Astrocyte (in vitro differentiated cells and primary cell): ENCODE measurements around the gene INPP5A. TPM values are rescaled to one million over a fixed set of nuclear protein-coding genes. Genes with fewer than 3 reads are reported as not detected.
A peak's percentile ranks its signal among the peaks of the same experiment; 100 is the strongest.

Experiments
- DNase-seq: peaks from one replicate; pipeline ENCODE4 v3.0.0-alpha.2; 2010; ENCODE audit warnings: low read depth
- FAIRE-seq: peaks from 2 replicates; lab custom pipeline; 2011; peaks lifted over from hg19 to GRCh38; lab: Jason Lieb, UNC
- H2AFZ ChIP-seq: 2 replicates; pipeline ENCODE4 v1.6.0; 2012; ENCODE audit warnings: low read depth, low read length, inconsistent platforms
- H3K27ac ChIP-seq: 2 replicates; pipeline ENCODE4 v1.5.1; 2011; ENCODE audit warnings: low read depth, low read length, inconsistent platforms
- H3K27me3 ChIP-seq: 2 replicates; pipeline ENCODE4 v1.6.0; 2011; ENCODE audit warnings: low read length, inconsistent platforms; ENCODE audit not compliant: insufficient read depth
- H3K36me3 ChIP-seq: 2 replicates; pipeline ENCODE4 v1.5.1; 2011; ENCODE audit warnings: low read length, inconsistent platforms; ENCODE audit not compliant: insufficient read depth
- H3K4me1 ChIP-seq: 2 replicates; pipeline ENCODE4 v1.5.1; 2011; ENCODE audit warnings: low read length, inconsistent platforms; ENCODE audit not compliant: insufficient read depth
- H3K4me2 ChIP-seq: 2 replicates; pipeline ENCODE4 v1.6.0; 2012; ENCODE audit warnings: low read length, inconsistent platforms
- H3K4me3 ChIP-seq: 2 replicates; pipeline ENCODE4 v1.5.1; 2011; ENCODE audit warnings: low read depth, mild to moderate bottlenecking, low read length, inconsistent platforms; ENCODE audit not compliant: insufficient read depth
- H3K79me2 ChIP-seq: 2 replicates; pipeline ENCODE4 v1.6.0; 2012; ENCODE audit warnings: mild to moderate bottlenecking, low read length, inconsistent platforms; ENCODE audit not compliant: insufficient read depth
- H3K9ac ChIP-seq: 2 replicates; pipeline ENCODE4 v1.6.0; 2012; ENCODE audit warnings: mild to moderate bottlenecking, low read length, inconsistent platforms
- H3K9me3 ChIP-seq: 2 replicates; pipeline ENCODE4 v1.5.1; 2012; ENCODE audit warnings: low read depth, mild to moderate bottlenecking, low read length, inconsistent platforms; ENCODE audit not compliant: insufficient read depth
- H4K20me1 ChIP-seq: 2 replicates; pipeline ENCODE4 v1.6.0; 2012; ENCODE audit warnings: low read length, inconsistent platforms; ENCODE audit not compliant: insufficient read depth
- H3K27ac Mint-ChIP-seq: one replicate; pipeline ENCODE4 v1.8.0; 2021; ENCODE audit warnings: mild to moderate bottlenecking, mixed read lengths; ENCODE audit not compliant: unreplicated experiment
- H3K27me3 Mint-ChIP-seq: one replicate; pipeline ENCODE4 v1.8.0; 2021; ENCODE audit warnings: low read depth, mixed read lengths; ENCODE audit not compliant: unreplicated experiment
- H3K36me3 Mint-ChIP-seq: one replicate; pipeline ENCODE4 v1.8.0; 2021; ENCODE audit warnings: low read depth, mixed read lengths; ENCODE audit not compliant: unreplicated experiment
- H3K4me1 Mint-ChIP-seq: one replicate; pipeline ENCODE4 v1.8.0; 2021; ENCODE audit warnings: low read depth, mixed read lengths; ENCODE audit not compliant: unreplicated experiment
- H3K4me3 Mint-ChIP-seq: one replicate; pipeline ENCODE4 v1.8.0; 2021; ENCODE audit warnings: mild to moderate bottlenecking, moderate library complexity, mixed read lengths; ENCODE audit not compliant: unreplicated experiment
- H3K9me3 Mint-ChIP-seq: one replicate; pipeline ENCODE4 v1.8.0; 2021; ENCODE audit warnings: mild to moderate bottlenecking, mixed read lengths; ENCODE audit not compliant: unreplicated experiment
- CTCF ChIP-seq: IDR thresholded peaks from 2 replicates; pipeline ENCODE4 v1.5.1; 2011; ENCODE audit warnings: low read depth, mild to moderate bottlenecking, inconsistent platforms, low read length, moderate library complexity; ENCODE audit not compliant: insufficient read depth
- EZH2 ChIP-seq: IDR thresholded peaks from 2 replicates; pipeline ENCODE4 v1.6.1; 2012; ENCODE audit warnings: mild to moderate bottlenecking, low read length, inconsistent platforms; ENCODE audit not compliant: insufficient read depth
- total RNA-seq: library from RNA; stranded (reverse); gene quantifications from 2 replicates; pipeline ENCODE4 v1.2.1, GENCODE V29; 2021

INPP5A gene
- total RNA-seq, 1 donor from 2014 or later, result 39.1 TPM

GRCh38 chr10:132723330-132723970 is 185.9 kb downstream of the INPP5A start:
- peaks cover 35% of the 10 kb centered on the region for H3K36me3 Mint-ChIP-seq
- Histone ChIP-seq H3K27ac (no peak overlapping the region), H3K36me3 (no peaks in the 10 kb centered on the region), H4K20me1 (no peaks in the 10 kb centered on the region), H3K27me3 (no peaks in the 10 kb centered on the region), H3K9me3 (no peaks in the 10 kb centered on the region), H3K79me2 (no peaks in the 10 kb centered on the region), H3K4me1 (no peaks in the 10 kb centered on the region), H2AFZ (no peak overlapping the region), H3K4me2 (no peak overlapping the region), H3K9ac (no peak overlapping the region), H3K4me3 (no peak overlapping the region)
- no peaks in the 10 kb centered on the region for H3K9me3 Mint-ChIP-seq
- TF ChIP-seq EZH2 (no peak), CTCF (no peak)
- FAIRE-seq (no peak), DNase-seq (no peak)
- H3K4me1 Mint-ChIP-seq, result no peaks in the 10 kb centered on the region
- no peak overlapping the region for H3K4me3 Mint-ChIP-seq
- H3K27me3 Mint-ChIP-seq, result no peaks in the 10 kb centered on the region
- H3K27ac Mint-ChIP-seq, result no peak overlapping the region

GRCh38 chr10:132724446-132724845 is 186.9 kb downstream of the INPP5A start:
- H3K4me3 ChIP-seq, result no peak overlapping the region
- no peak overlapping the region for H2AFZ ChIP-seq
- no peaks in the 10 kb centered on the region for H3K4me1 ChIP-seq
- FAIRE-seq (no peak), DNase-seq (peak; percentile 67)
- Mint-ChIP-seq H3K27me3 (no peaks in the 10 kb centered on the region), H3K9me3 (no peaks in the 10 kb centered on the region), H3K4me1 (no peaks in the 10 kb centered on the region), H3K27ac (no peak overlapping the region), H3K36me3 (peaks cover 35% of the 10 kb centered on the region), H3K4me3 (no peak overlapping the region)
- no peaks in the 10 kb centered on the region for H3K36me3 ChIP-seq
- H3K9me3 ChIP-seq, result no peaks in the 10 kb centered on the region
- H3K27ac ChIP-seq, result no peak overlapping the region
- no peak overlapping the region for H3K4me2 ChIP-seq
- no peak overlapping the region for H3K9ac ChIP-seq
- H3K27me3 ChIP-seq, result no peaks in the 10 kb centered on the region
- no peaks in the 10 kb centered on the region for H3K79me2 ChIP-seq
- no peak for TF ChIP-seq EZH2
- no peak for TF ChIP-seq CTCF
- peaks cover under 1% of the 10 kb centered on the region for H4K20me1 ChIP-seq

- no peaks in the 10 kb centered on the region for H3K4me1 Mint-ChIP-seq
- Histone ChIP-seq H4K20me1 (peaks cover 7% of the 10 kb centered on the region), H3K9ac (no peak overlapping the region), H2AFZ (no peak overlapping the region), H3K36me3 (no peaks in the 10 kb centered on the region), H3K79me2 (no peaks in the 10 kb centered on the region), H3K4me3 (no peak overlapping the region), H3K4me2 (no peak overlapping the region), H3K4me1 (no peaks in the 10 kb centered on the region), H3K27ac (no peak overlapping the region), H3K27me3 (no peaks in the 10 kb centered on the region), H3K9me3 (no peaks in the 10 kb centered on the region)
- no peak overlapping the region for H3K27ac Mint-ChIP-seq
- H3K9me3 Mint-ChIP-seq, result no peaks in the 10 kb centered on the region
- TF ChIP-seq EZH2 (no peak), CTCF (no peak)
- DNase-seq (no peak), FAIRE-seq (no peak)
- peaks cover 35% of the 10 kb centered on the region for H3K36me3 Mint-ChIP-seq
- H3K27me3 Mint-ChIP-seq, result no peaks in the 10 kb centered on the region
- H3K4me3 Mint-ChIP-seq, result no peak overlapping the region
Measured at GRCh38 chr10:132725202-132725601, 187.6 kb downstream of the INPP5A start.
